ENCODE results near the gene RPEL1. TPM values are rescaled to one million over a fixed set of nuclear protein-coding genes. Genes with fewer than 3 reads are reported as not detected.

RPEL1 gene
- total RNA-seq, 2 donors from 2014 or later, result not detected

- intact Hi-C loops (cut with DNase I), result no loop called here
- no peak overlapping the region for H3K4me3 ChIP-seq
- H3K27me3 ChIP-seq (replicated peaks; ENCODE audit: insufficient read depth), result peaks cover 16% of the 10 kb centered on the region
- H3K27ac ChIP-seq, result no peak overlapping the region
- no peaks in the 10 kb centered on the region for H3K4me1 ChIP-seq (replicated peaks)
- DNase-seq (ENCODE audit: low spot score), result no peak
- WGBS, result 63% methylated on average over 3 of the region's 3 CpGs
- H3K9me3 ChIP-seq, result no peaks in the 10 kb centered on the region
- no peaks in the 10 kb centered on the region for H3K36me3 ChIP-seq
- TF ChIP-seq CTCF (IDR thresholded peaks at IDR 0.05) (no peak), POLR2AphosphoS5 (IDR thresholded peaks at IDR 0.05) (no peak), POLR2A (IDR thresholded peaks at IDR 0.05) (no peak)
Observed at GRCh38 chr10:103280031-103280430, 34.3 kb downstream of the RPEL1 start.

- H3K4me1 ChIP-seq (replicated peaks), result no peaks in the 10 kb centered on the region
- no peak overlapping the region for H3K27ac ChIP-seq
- no peak for DNase-seq (ENCODE audit: low spot score)
- H3K27me3 ChIP-seq (replicated peaks; ENCODE audit: insufficient read depth), result peaks cover 16% of the 10 kb centered on the region
- H3K36me3 ChIP-seq, result no peaks in the 10 kb centered on the region
- no peak for TF ChIP-seq POLR2AphosphoS5 (IDR thresholded peaks at IDR 0.05)
- no peak for TF ChIP-seq CTCF (IDR thresholded peaks at IDR 0.05)
- no peak for TF ChIP-seq POLR2A (IDR thresholded peaks at IDR 0.05)
- H3K9me3 ChIP-seq, result no peaks in the 10 kb centered on the region
- no peak overlapping the region for H3K4me3 ChIP-seq
- WGBS, result 89% methylated on average over 2 of the region's 2 CpGs
- intact Hi-C loops (cut with DNase I), result no loop called here
Observed at GRCh38 chr10:103280506-103280905, 34.8 kb downstream of the RPEL1 start.

- Histone ChIP-seq H3K36me3 (no peaks in the 10 kb centered on the region), H3K9me3 (no peaks in the 10 kb centered on the region), H3K4me1 (replicated peaks) (no peaks in the 10 kb centered on the region), H3K4me3 (no peak overlapping the region), H3K27me3 (replicated peaks; ENCODE audit: insufficient read depth) (peaks cover 14% of the 10 kb centered on the region), H3K27ac (no peak overlapping the region)
- intact Hi-C loops (cut with DNase I), result no loop called here
- no peak for DNase-seq (ENCODE audit: low spot score)
- no peak for TF ChIP-seq CTCF (IDR thresholded peaks at IDR 0.05)
- no peak for TF ChIP-seq POLR2AphosphoS5 (IDR thresholded peaks at IDR 0.05)
- no peak for TF ChIP-seq POLR2A (IDR thresholded peaks at IDR 0.05)
- 2% methylated on average over 14 of the region's 14 CpGs for WGBS
Observed at GRCh38 chr10:103281753-103282152, 36.1 kb downstream of the RPEL1 start.

GRCh38 chr10:103282961-103283360, 37.3 kb downstream of the RPEL1 start:
- WGBS, result 40% methylated on average over 1 of the region's 1 CpG
- no peaks in the 10 kb centered on the region for H3K9me3 ChIP-seq
- no peaks in the 10 kb centered on the region for H3K4me1 ChIP-seq (replicated peaks)
- H3K27me3 ChIP-seq (replicated peaks; ENCODE audit: insufficient read depth), result peaks cover 3% of the 10 kb centered on the region
- TF ChIP-seq POLR2A (IDR thresholded peaks at IDR 0.05) (no peak), CTCF (IDR thresholded peaks at IDR 0.05) (no peak), POLR2AphosphoS5 (IDR thresholded peaks at IDR 0.05) (no peak)
- no peaks in the 10 kb centered on the region for H3K36me3 ChIP-seq
- H3K4me3 ChIP-seq, result no peak overlapping the region
- no peak for DNase-seq (ENCODE audit: low spot score)
- no peak overlapping the region for H3K27ac ChIP-seq
- intact Hi-C loops (cut with DNase I), result no loop called here

GRCh38 chr10:103284170-103284569, 38.5 kb downstream of the RPEL1 start:
- Histone ChIP-seq H3K27me3 (replicated peaks; ENCODE audit: insufficient read depth) (no peaks in the 10 kb centered on the region), H3K27ac (no peak overlapping the region), H3K4me3 (no peak overlapping the region), H3K36me3 (no peaks in the 10 kb centered on the region), H3K9me3 (no peaks in the 10 kb centered on the region), H3K4me1 (replicated peaks) (no peaks in the 10 kb centered on the region)
- TF ChIP-seq POLR2A (IDR thresholded peaks at IDR 0.05) (no peak), CTCF (IDR thresholded peaks at IDR 0.05) (no peak), POLR2AphosphoS5 (IDR thresholded peaks at IDR 0.05) (no peak)
- no peak for DNase-seq (ENCODE audit: low spot score)
- intact Hi-C loops (cut with DNase I), result no loop called here
- WGBS, result 77% methylated on average over 11 of the region's 11 CpGs

All from prostate gland (tissue), 2 donors.